OCI-LY3 (cell line): ENCODE data around the gene EEF2.
"Not testable (repeated sequence)": the region's sequence is repeated elsewhere in the genome, so short reads cannot be mapped to it uniquely, and the experiment has no call there.

Experiments
- EZH2phosphoT487 ChIP-seq: fragments of 200-600 bp; shearing (Covaris generic); IDR thresholded peaks from 2 replicates; pipeline ENCODE4 v1.6.1; 2018; ENCODE audit warnings: antibody characterized with exemption, mixed run types, low read depth
- TF ChIP-seq, protein P1 (sequence below): fragments of 200-600, 300-600 bp; sonication (generic); IDR thresholded peaks from 2 replicates; pipeline ENCODE4 v1.5.1; 2014; ENCODE audit warnings: antibody characterized with exemption, low read length, low read depth

DNA sequence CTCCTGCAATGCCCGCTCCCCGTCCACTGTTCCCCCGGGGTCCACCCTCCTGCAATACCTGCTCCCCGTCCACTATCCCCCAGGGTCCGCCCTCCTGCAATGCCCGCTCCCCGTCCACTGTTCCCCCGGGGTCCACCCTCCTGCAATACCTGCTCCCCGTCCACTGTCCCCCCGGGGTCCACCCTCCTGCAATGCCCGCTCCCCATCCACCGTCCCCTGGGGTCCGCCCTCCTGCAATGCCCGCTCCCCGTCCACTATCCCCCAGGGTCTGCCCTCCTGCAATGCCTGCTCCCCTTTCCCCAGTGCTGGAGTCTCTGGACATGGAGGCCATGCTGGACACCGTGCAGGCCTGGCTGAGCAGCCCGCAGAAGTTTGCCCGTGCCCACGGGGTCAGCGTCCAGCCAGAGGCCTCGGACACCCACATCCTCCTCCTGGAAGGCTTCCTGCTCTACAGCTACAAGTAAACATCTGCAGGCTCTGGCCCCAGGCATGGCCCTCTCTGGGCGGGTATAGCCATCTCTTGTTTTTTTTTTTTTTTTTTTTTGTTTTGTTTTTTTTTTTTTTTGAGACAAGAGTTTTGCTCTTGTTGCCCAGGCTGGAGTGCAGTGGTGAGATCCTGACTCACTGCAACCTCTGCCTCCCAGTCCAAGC, 46.8 kb downstream of the EEF2 start:
- TF ChIP-seq, protein P1, sequence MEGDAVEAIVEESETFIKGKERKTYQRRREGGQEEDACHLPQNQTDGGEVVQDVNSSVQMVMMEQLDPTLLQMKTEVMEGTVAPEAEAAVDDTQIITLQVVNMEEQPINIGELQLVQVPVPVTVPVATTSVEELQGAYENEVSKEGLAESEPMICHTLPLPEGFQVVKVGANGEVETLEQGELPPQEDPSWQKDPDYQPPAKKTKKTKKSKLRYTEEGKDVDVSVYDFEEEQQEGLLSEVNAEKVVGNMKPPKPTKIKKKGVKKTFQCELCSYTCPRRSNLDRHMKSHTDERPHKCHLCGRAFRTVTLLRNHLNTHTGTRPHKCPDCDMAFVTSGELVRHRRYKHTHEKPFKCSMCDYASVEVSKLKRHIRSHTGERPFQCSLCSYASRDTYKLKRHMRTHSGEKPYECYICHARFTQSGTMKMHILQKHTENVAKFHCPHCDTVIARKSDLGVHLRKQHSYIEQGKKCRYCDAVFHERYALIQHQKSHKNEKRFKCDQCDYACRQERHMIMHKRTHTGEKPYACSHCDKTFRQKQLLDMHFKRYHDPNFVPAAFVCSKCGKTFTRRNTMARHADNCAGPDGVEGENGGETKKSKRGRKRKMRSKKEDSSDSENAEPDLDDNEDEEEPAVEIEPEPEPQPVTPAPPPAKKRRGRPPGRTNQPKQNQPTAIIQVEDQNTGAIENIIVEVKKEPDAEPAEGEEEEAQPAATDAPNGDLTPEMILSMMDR, result not testable (repeated sequence)
- TF ChIP-seq EZH2phosphoT487, result not testable (repeated sequence)
